HUES6 (cell line): ENCODE results near the gene MICALL1.

ENCODE experiments used
- H3K27ac ChIP-seq: 2 replicates; pipeline ENCODE4 v1.7.0; 2013; ENCODE audit warnings: low read depth, mild to moderate bottlenecking, low read length, inconsistent platforms
- H3K27me3 ChIP-seq: 2 replicates; pipeline ENCODE4 v1.6.1; 2013; ENCODE audit warnings: low read length; ENCODE audit not compliant: control insufficient read depth, insufficient read depth
- H3K36me3 ChIP-seq: 2 replicates; pipeline ENCODE4 v1.6.1; 2013; ENCODE audit warnings: low read length; ENCODE audit not compliant: control insufficient read depth, insufficient read depth
- H3K4me1 ChIP-seq: 2 replicates; pipeline ENCODE4 v1.6.1; 2013; ENCODE audit warnings: low read length; ENCODE audit not compliant: control insufficient read depth, insufficient read depth
- H3K4me3 ChIP-seq: 2 replicates; pipeline ENCODE4 v1.5.1; 2013; ENCODE audit warnings: low read depth, low read length
- H3K9ac ChIP-seq: one replicate; pipeline ENCODE4 v1.6.1; 2013; ENCODE audit warnings: mild to moderate bottlenecking, low read length
- H3K9me3 ChIP-seq: 2 replicates; pipeline ENCODE4 v1.6.1; 2013; ENCODE audit warnings: low read depth, low read length; ENCODE audit not compliant: control insufficient read depth, insufficient read depth

MICALL1 gene, protein sequence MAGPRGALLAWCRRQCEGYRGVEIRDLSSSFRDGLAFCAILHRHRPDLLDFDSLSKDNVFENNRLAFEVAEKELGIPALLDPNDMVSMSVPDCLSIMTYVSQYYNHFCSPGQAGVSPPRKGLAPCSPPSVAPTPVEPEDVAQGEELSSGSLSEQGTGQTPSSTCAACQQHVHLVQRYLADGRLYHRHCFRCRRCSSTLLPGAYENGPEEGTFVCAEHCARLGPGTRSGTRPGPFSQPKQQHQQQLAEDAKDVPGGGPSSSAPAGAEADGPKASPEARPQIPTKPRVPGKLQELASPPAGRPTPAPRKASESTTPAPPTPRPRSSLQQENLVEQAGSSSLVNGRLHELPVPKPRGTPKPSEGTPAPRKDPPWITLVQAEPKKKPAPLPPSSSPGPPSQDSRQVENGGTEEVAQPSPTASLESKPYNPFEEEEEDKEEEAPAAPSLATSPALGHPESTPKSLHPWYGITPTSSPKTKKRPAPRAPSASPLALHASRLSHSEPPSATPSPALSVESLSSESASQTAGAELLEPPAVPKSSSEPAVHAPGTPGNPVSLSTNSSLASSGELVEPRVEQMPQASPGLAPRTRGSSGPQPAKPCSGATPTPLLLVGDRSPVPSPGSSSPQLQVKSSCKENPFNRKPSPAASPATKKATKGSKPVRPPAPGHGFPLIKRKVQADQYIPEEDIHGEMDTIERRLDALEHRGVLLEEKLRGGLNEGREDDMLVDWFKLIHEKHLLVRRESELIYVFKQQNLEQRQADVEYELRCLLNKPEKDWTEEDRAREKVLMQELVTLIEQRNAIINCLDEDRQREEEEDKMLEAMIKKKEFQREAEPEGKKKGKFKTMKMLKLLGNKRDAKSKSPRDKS

GRCh38 chr22:37905534-37906363 is at the start of gene MICALL1:
MICALL1 (plus strand) TSS chr22:37906297; CDS start chr22:37906423, 126 bp downstream.
- Histone ChIP-seq H3K27me3 (no peaks in the 10 kb centered on the region), H3K27ac (peak within 1 kb of the TSS; percentile 39; the same call in 1 of the 2 replicates), H3K4me1 (peaks cover 36% of the 10 kb centered on the region), H3K9me3 (no peaks in the 10 kb centered on the region), H3K4me3 (peak within 1 kb of the TSS; percentile 72), H3K36me3 (0 out of 2 replicates have a peak, but pooled peaks cover 2% of the 10 kb centered on the region), H3K9ac (peak within 1 kb of the TSS; percentile 87)

DNA sequence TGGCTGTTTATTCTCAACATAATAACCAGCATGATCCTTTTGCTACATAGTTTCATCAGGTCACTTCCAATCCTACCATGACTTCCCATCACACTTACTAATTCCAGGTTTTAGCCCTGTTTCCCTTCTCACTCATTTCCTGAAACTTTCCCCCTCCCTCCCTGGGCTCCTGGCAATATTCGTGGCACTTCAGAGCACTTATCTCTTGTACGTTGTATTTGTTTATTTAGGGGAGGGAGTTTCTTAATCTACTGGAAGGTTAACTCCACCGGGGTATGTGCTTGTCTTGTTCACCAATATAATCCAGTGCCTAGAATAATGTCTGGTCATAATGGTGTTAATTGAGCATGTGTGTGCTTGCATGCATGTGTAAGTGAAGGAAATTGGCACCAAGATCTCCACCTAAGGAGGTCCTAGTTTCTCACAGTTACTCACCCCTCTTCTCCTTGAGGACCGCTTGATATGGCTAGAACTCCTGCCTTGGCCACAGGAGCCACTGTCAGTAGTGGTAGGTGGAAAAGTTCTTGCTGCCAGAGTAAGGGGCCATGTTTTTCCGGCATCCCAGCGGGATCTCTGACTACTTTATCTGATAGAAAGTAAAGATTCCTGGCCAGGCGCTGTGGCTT is 45.2 kb upstream of the MICALL1 start:
- Histone ChIP-seq H3K36me3 (peaks cover 94% of the 10 kb centered on the region), H3K4me3 (no peak overlapping the region), H3K27ac (no peak overlapping the region)

DNA sequence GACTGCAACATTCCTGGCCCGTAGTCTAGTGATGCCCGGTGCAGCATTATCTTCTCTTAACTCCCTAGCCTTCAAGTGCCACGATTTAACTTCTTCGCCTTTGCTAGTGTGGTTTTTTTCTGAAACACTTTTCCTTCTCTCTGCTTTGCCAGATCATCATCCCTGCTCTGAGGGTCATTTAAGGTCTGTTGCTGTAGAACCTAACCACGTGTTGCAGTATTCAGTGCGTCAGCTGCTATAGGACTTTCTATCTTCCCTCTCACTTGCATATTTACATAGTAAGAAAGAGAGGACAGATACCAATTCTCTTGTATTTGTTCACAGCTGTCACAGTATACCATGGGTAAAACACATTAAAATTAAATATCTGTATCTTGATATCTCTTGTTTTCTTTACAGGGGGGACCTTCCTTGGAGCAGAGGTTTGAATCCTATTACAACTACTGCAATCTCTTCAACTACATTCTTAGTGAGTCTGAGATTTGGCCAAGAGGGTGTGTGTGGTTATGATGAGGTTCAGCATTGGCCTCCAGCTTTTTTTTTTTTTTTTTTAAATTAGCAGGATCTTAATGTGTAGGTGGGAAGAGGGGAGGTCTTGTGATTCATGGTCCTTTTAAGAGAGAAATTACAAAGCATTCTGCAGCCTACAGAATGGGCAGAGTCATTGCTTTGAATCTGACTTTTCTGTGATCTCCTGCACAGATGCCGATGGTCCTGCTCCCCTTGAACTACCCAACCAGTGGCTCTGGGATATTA is 43.3 kb upstream of the MICALL1 start:
- H3K27me3 ChIP-seq: no peaks in the 10 kb centered on the region
- H3K9ac ChIP-seq: no peak overlapping the region
- H3K36me3 ChIP-seq: peaks cover 92% of the 10 kb centered on the region
- H3K27ac ChIP-seq: no peak overlapping the region
- H3K9me3 ChIP-seq: no peaks in the 10 kb centered on the region
- H3K4me3 ChIP-seq: no peak overlapping the region
- no peaks in the 10 kb centered on the region for H3K4me1 ChIP-seq

More for the DNA sequence above, 45.2 kb upstream of the MICALL1 start:
- Histone ChIP-seq H3K9ac (no peak overlapping the region), H3K4me1 (no peaks in the 10 kb centered on the region), H3K9me3 (no peaks in the 10 kb centered on the region), H3K27me3 (no peaks in the 10 kb centered on the region)

DNA sequence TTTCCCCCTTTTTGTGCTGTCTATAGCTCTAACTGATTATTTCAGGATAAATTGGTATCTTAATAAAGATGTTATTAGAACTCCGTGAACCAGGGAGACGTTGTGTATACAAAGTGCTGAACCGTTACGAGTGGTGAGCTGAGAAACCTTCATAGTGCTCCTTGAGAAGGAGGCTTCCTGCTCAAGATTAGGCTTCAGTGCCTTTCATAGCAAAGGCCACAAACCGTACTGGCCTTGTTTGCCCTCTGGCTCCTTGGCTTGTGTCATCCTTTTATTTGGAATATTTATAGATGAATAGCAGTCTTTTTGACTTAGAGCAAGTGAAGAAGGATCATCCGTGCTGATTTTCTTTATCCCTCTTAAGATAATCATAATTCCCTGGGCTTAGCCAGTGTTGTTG is 40.6 kb upstream of the MICALL1 start:
- Histone ChIP-seq H3K4me3 (no peak overlapping the region), H3K27me3 (no peaks in the 10 kb centered on the region), H3K36me3 (peaks cover 92% of the 10 kb centered on the region), H3K9me3 (no peaks in the 10 kb centered on the region), H3K4me1 (no peaks in the 10 kb centered on the region), H3K9ac (no peak overlapping the region), H3K27ac (no peak overlapping the region)

DNA sequence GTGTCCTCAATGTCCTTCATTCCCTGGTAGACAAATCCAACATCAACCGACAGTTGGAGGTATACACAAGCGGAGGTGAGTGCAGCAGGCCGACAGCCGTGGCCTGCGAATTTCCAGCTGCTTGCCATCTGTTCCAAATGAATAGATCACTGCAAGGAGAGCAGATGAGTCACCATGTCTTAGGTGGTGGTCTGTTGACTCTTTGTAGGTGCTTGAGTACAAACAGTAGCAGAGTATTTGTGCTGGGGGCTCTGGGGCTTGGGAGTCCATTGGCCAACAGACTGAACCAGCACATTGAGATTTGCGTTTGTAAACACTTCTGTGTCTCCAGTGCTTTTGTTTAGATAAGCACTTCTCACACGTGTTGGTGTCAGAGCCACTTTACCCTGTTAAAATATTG is 35.8 kb upstream of the MICALL1 start:
- peaks cover 91% of the 10 kb centered on the region for H3K36me3 ChIP-seq
- H3K27me3 ChIP-seq: no peaks in the 10 kb centered on the region
- H3K9me3 ChIP-seq: no peaks in the 10 kb centered on the region
- H3K9ac ChIP-seq: no peak overlapping the region
- no peaks in the 10 kb centered on the region for H3K4me1 ChIP-seq
- no peak overlapping the region for H3K27ac ChIP-seq
- H3K4me3 ChIP-seq: no peak overlapping the region

DNA sequence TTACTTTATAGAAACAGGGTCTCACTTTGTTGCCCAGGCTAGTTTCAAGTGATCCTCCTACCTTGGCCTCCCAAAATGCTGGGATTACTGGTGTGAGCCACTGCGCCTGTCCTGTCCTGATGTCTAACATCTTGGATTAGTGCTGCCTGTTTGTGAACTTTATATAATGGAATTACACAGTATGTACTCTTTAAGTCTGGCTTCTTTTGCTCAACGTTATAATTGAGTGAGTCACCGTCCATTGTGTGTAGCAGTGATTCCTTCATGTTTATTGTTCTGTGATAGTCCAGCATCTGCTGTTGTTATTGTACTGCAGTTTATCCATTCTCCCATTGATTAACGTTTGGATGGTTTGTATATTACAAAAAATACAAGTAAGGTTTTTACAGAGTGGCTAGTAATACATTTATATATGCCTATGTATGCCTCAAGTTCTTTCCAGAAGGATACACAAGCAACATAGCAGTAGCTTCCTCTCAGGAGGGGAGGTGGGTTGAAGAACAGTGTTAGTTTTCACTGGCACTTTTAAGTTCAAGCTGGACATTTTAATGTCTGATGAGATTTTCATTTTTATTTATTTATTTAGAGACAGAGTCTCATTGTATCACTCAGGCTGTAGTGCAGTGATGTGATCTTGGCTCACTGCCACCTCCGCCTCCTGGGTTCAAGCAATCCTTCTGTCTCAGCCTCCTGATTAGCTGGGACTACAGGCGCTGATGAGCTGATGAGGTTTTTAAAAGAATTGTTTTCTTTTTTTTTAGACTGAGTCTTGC is 25.2 kb upstream of the MICALL1 start:
- H3K9ac ChIP-seq: no peak overlapping the region
- peaks cover 91% of the 10 kb centered on the region for H3K36me3 ChIP-seq
- H3K4me1 ChIP-seq: no peaks in the 10 kb centered on the region
- H3K4me3 ChIP-seq: no peak overlapping the region
- H3K27ac ChIP-seq: no peak overlapping the region
- no peaks in the 10 kb centered on the region for H3K27me3 ChIP-seq
- H3K9me3 ChIP-seq: no peaks in the 10 kb centered on the region

DNA sequence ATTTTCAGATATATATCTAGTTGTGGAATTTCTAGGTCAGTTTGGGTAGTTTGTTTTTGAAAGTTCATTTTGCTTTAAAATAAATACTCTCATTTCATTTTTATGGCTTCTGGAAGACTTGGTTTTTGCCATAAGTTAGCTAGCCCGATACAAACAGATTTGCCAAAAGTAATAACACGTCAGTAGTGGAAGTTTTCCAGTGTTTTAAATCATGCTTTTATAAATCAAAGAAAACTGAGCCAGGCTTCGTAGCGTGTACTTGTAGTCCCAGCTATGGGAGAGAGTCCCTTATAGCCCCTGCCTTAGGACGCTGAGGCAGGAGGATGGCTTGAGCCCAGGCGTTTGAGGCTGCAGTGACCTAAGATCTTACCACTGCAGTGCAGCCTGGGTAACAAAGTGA is 21.7 kb upstream of the MICALL1 start:
- H3K27me3 ChIP-seq: no peaks in the 10 kb centered on the region
- no peak overlapping the region for H3K4me3 ChIP-seq
- H3K4me1 ChIP-seq: no peaks in the 10 kb centered on the region
- H3K27ac ChIP-seq: no peak overlapping the region
- H3K9me3 ChIP-seq: no peaks in the 10 kb centered on the region
- H3K9ac ChIP-seq: no peak overlapping the region
- peaks cover 86% of the 10 kb centered on the region for H3K36me3 ChIP-seq

GRCh38 chr22:37887584-37888378 is 18.3 kb upstream of the MICALL1 start:
- Histone ChIP-seq H3K36me3 (peaks cover 72% of the 10 kb centered on the region), H3K9me3 (no peaks in the 10 kb centered on the region), H3K4me1 (no peaks in the 10 kb centered on the region), H3K9ac (peak overlapping the region; percentile 34), H3K4me3 (no peak overlapping the region), H3K27me3 (no peaks in the 10 kb centered on the region), H3K27ac (no peak overlapping the region; the same call in 1 of the 2 replicates)

DNA sequence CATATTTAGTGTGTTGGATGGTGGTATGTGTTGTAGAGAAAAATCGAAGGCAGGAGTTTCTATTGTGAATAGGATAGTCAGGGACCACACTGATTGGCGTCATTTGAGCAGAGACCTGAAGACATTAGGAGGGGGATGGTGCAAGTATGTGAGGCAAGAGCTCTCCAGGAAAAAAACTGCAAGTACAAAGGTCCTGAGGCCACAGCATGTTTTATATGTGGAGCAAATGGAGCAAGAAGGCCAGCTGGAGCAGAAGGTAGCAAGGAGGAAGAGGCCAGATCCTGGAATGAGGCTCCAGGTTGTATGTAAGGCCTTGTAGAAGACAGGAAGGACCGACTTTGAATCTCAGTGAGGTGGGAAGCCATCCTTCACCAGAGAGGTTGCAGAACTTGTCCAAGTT is 14.2 kb upstream of the MICALL1 start:
- Histone ChIP-seq H3K36me3 (peaks cover 42% of the 10 kb centered on the region), H3K4me3 (no peak overlapping the region), H3K9ac (no peak overlapping the region), H3K27me3 (no peaks in the 10 kb centered on the region), H3K9me3 (no peaks in the 10 kb centered on the region), H3K27ac (no peak overlapping the region), H3K4me1 (peaks cover 34% of the 10 kb centered on the region)
